SK-N-SH treated with all-trans-retinoic acid at 6 μM for 48 hours (cell line): Measurements from ENCODE around the gene SERGEF.

Experiments used
- ATAC-seq: fragments of 200-7000 bp; cut with Tn5 transposase; 3 replicates; pipeline ENCODE4 v1.9.1; 2020; ENCODE audit warnings: mild to moderate bottlenecking, moderate library complexity
- ARNTL ChIP-seq: fragments of 450-650 bp; formaldehyde crosslinking; IDR thresholded peaks from 2 replicates; pipeline ENCODE4 v1.5.0; 2020; ENCODE audit warnings: low read depth, mild to moderate bottlenecking, moderate library complexity, borderline replicate concordance
- BACH2 ChIP-seq: fragments of 250-450 bp; sonication (Bioruptor Pico); IDR thresholded peaks from 2 replicates; pipeline ENCODE4 v1.9.0; 2021; ENCODE audit warnings: mild to moderate bottlenecking, borderline replicate concordance
- CREB5 ChIP-seq: fragments of 250-450 bp; sonication (Bioruptor Pico); IDR thresholded peaks from 2 replicates; pipeline ENCODE4 v1.5.1; 2020; ENCODE audit warnings: low read depth, mild to moderate bottlenecking, moderate library complexity
- CSDC2 ChIP-seq: fragments of 250-450 bp; sonication (Bioruptor Pico); IDR thresholded peaks from 2 replicates; pipeline ENCODE4 v1.5.0; 2020; ENCODE audit warnings: mild to moderate bottlenecking, moderate library complexity
- CSRNP3 ChIP-seq: fragments of 250-450 bp; sonication (Bioruptor Pico); IDR thresholded peaks from 2 replicates; pipeline ENCODE4 v1.5.1; 2021; ENCODE audit warnings: mild to moderate bottlenecking, moderate library complexity
- ESRRG ChIP-seq: fragments of 250-450 bp; sonication (Bioruptor Pico); IDR thresholded peaks from 2 replicates; pipeline ENCODE4 v1.6.1; 2021; ENCODE audit warnings: mild to moderate bottlenecking
- GLIS3 ChIP-seq: fragments of 250-450 bp; sonication (Bioruptor Pico); IDR thresholded peaks from 2 replicates; pipeline ENCODE4 v1.5.0; 2020; ENCODE audit warnings: mild to moderate bottlenecking, moderate library complexity
- ISL1 ChIP-seq: fragments of 250-450 bp; sonication (Bioruptor Pico); IDR thresholded peaks from 2 replicates; pipeline ENCODE4 v2.1.2; 2022; ENCODE audit warnings: mild to moderate bottlenecking, moderate library complexity
- OSR1 ChIP-seq: fragments of 250-450 bp; sonication (Bioruptor Pico); IDR thresholded peaks from 2 replicates; pipeline ENCODE4 v1.8.0; 2022; ENCODE audit warnings: moderate library complexity, mild to moderate bottlenecking, inconsistent platforms
- PATZ1 ChIP-seq: fragments of 250-450 bp; sonication (Bioruptor Pico); IDR thresholded peaks from 2 replicates; pipeline ENCODE4 v1.8.0; 2020; ENCODE audit warnings: mild to moderate bottlenecking, moderate library complexity, borderline replicate concordance
- POU6F1 ChIP-seq: fragments of 250-450 bp; sonication (Bioruptor Pico); IDR thresholded peaks from 2 replicates; pipeline ENCODE4 v1.8.0; 2021; ENCODE audit warnings: low read depth, mild to moderate bottlenecking, moderate library complexity, borderline replicate concordance
- SNAI2 ChIP-seq: fragments of 250-450 bp; sonication (Bioruptor Pico); IDR thresholded peaks from 2 replicates; pipeline ENCODE4 v1.5.0; 2020; ENCODE audit warnings: mild to moderate bottlenecking, moderate library complexity
- TCF4 ChIP-seq: fragments of 250-450 bp; sonication (Bioruptor Pico); IDR thresholded peaks from 2 replicates; pipeline ENCODE4 v1.8.0; 2021; ENCODE audit warnings: mild to moderate bottlenecking, moderate library complexity, borderline replicate concordance
- TOX ChIP-seq: fragments of 250-450 bp; sonication (Bioruptor Pico); IDR thresholded peaks from 2 replicates; pipeline ENCODE4 v1.8.0; 2021; ENCODE audit warnings: mild to moderate bottlenecking, moderate library complexity, borderline replicate concordance
- TSHZ2 ChIP-seq: fragments of 250-450 bp; sonication (Bioruptor Pico); IDR thresholded peaks from 2 replicates; pipeline ENCODE4 v1.5.0; 2020; ENCODE audit warnings: mild to moderate bottlenecking, moderate library complexity
- ZC3H10 ChIP-seq: fragments of 250-450 bp; sonication (Bioruptor Pico); IDR thresholded peaks from 2 replicates; pipeline ENCODE4 v1.5.1; 2021; ENCODE audit warnings: mild to moderate bottlenecking, moderate library complexity
- ZFP3 ChIP-seq: fragments of 250-450 bp; sonication (Bioruptor Pico); IDR thresholded peaks from 2 replicates; pipeline ENCODE4 v1.5.0; 2020; ENCODE audit warnings: mild to moderate bottlenecking, moderate library complexity
- ZFP30 ChIP-seq: fragments of 450-650 bp; formaldehyde crosslinking; IDR thresholded peaks from 2 replicates; pipeline ENCODE4 v1.5.0; 2022; ENCODE audit warnings: mild to moderate bottlenecking, moderate library complexity
- ZNF565 ChIP-seq: fragments of 450-650 bp; formaldehyde crosslinking; conservative IDR thresholded peaks from 2 replicates; pipeline ENCODE4 v1.5.0; 2020; ENCODE audit warnings: low read depth, mild to moderate bottlenecking, moderate library complexity
- ZNF70 ChIP-seq: fragments of 450-650 bp; formaldehyde crosslinking; IDR thresholded peaks from 2 replicates; pipeline ENCODE4 v1.5.0; 2020; ENCODE audit warnings: mild to moderate bottlenecking, moderate library complexity
- ZNF8 ChIP-seq: fragments of 450-650 bp; formaldehyde crosslinking; IDR thresholded peaks from 2 replicates; pipeline ENCODE4 v1.5.0; 2020; ENCODE audit warnings: mild to moderate bottlenecking, moderate library complexity

SERGEF gene

GRCh38 chr11:17755891-17756290, 257.0 kb downstream of the SERGEF start:
- TF ChIP-seq OSR1 (CRISPR knock-in tag) (no peak), GLIS3 (CRISPR knock-in tag) (no peak), BACH2 (CRISPR knock-in tag) (no peak), ZFP30 (CRISPR knock-in tag) (no peak), ISL1 (CRISPR knock-in tag) (no peak), CSRNP3 (CRISPR knock-in tag) (no peak), TCF4 (no peak), PATZ1 (CRISPR knock-in tag) (no peak), ARNTL (CRISPR knock-in tag) (no peak), ZNF8 (CRISPR knock-in tag) (no peak), POU6F1 (CRISPR knock-in tag) (no peak), ZNF70 (CRISPR knock-in tag) (no peak), CSDC2 (CRISPR knock-in tag) (no peak), CREB5 (no peak), ESRRG (CRISPR knock-in tag) (no peak), SNAI2 (CRISPR knock-in tag) (no peak), ZNF565 (CRISPR knock-in tag) (no peak), TSHZ2 (CRISPR knock-in tag) (no peak)
- ATAC-seq: no peak

GRCh38 chr11:17753641-17754040, 259.2 kb downstream of the SERGEF start:
- ATAC-seq: no peak
- TF ChIP-seq ZC3H10: no peak
- TF ChIP-seq POU6F1 (CRISPR knock-in tag): no peak
- no peak for TF ChIP-seq ZFP30 (CRISPR knock-in tag)
- no peak for TF ChIP-seq ESRRG (CRISPR knock-in tag)
- TF ChIP-seq TSHZ2 (CRISPR knock-in tag): no peak
- TF ChIP-seq ZFP3 (CRISPR knock-in tag): no peak
- TF ChIP-seq GLIS3 (CRISPR knock-in tag): no peak
- no peak for TF ChIP-seq ZNF8 (CRISPR knock-in tag)
- TF ChIP-seq ISL1 (CRISPR knock-in tag): no peak
- TF ChIP-seq TOX (CRISPR knock-in tag): no peak
